Erythroblast (primary cell): ENCODE measurements around the gene MMAB.

Experiments
- GATA1 ChIP-seq: IDR thresholded peaks from 2 replicates; pipeline ENCODE4 v1.6.1; 2011; ENCODE audit warnings: low read depth, mild to moderate bottlenecking, control low read depth, low read length, moderate library complexity
- POLR2A ChIP-seq: IDR thresholded peaks from 2 replicates; pipeline ENCODE4 v1.6.1; 2011; ENCODE audit warnings: mild to moderate bottlenecking, low read length

DNA sequence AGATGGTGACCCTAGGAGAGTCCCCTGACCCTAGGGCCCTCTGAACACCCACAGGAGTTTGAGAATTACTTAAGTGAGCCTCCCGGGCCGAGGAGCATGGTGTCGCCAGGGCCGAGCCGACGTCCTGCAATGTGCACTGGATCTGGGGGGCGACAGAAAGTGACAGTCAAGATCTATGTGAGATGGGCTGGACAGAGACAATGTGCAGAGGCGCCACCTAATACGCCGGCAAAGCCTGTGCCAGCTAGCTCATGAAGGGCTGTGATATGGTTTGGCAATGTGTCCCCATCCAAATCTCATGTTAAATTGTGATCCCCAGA, 11.6 kb downstream of the MMAB start:
- TF ChIP-seq POLR2A = no peak
- no peak for TF ChIP-seq GATA1
